Measurements from ENCODE around the gene MYO1D. TPM values are rescaled to one million over a fixed set of nuclear protein-coding genes. Genes with fewer than 3 reads are reported as not detected.

MYO1D gene
- total and polyA plus RNA-seq, 2 donors (not counting 3 experiments of a cell fraction or from before 2014, with no cell fraction given): 37.8 to 85.5 TPM

- H3K4me3 ChIP-seq (replicated peaks in 1 of 3; ENCODE audit: insufficient read depth in 1 of 3, low read depth in 1 of 3, low read length in 3 of 3): no peak overlapping the region
- TF ChIP-seq GATA2 (IDR thresholded peaks at IDR 0.05; ENCODE audit: insufficient read depth, insufficient read length, low read depth, low read length) (no peak), MAX (IDR thresholded peaks at IDR 0.05; ENCODE audit: insufficient read depth, insufficient read length) (no peak), FOS (IDR thresholded peaks at IDR 0.05; ENCODE audit: borderline replicate concordance, insufficient read depth, low read length) (no peak), POLR2AphosphoS5 (IDR thresholded peaks at IDR 0.05; ENCODE audit: insufficient read depth, low read depth, low read length) (no peak), CTCF (IDR thresholded peaks at IDR 0.05; ENCODE audit: extremely low read depth in 1 of 2, insufficient read depth in 1 of 2, low read depth in 1 of 2, low read length in 2 of 2) (no peak), EZH2 (IDR thresholded peaks at IDR 0.05; ENCODE audit: borderline replicate concordance, low read depth, low read length, severe bottlenecking) (no peak), POLR2A (IDR thresholded peaks at IDR 0.05; ENCODE audit: low read depth, low read length) (no peak), MYC (IDR thresholded peaks at IDR 0.05; ENCODE audit: low read depth, low read length) (no peak), JUN (IDR thresholded peaks at IDR 0.05; ENCODE audit: borderline replicate concordance, insufficient read depth, insufficient read length, low read depth) (no peak)
- FAIRE-seq: no peak
- dilution Hi-C loops (cut with MboI; ENCODE audit: extremely low pct_ligation_motif_present, low sequenced_read_pairs): no loop called here
- ChIA-PET CTCF (interaction anchor here (1.3 kb wide), 1 partner anchor 73 kb away, joined by 3 read pairs; no protein-coding TSS in a partner anchor), POLR2A (no interaction called here)
- no peak overlapping the region for H3K27ac ChIP-seq (ENCODE audit: insufficient read depth, low read depth, low read length)
- intact Hi-C loops (cut with micrococcal nuclease): loop anchor here (1.0 to 2.0 kb wide), 2 partner anchors 15 to 61 kb away; no protein-coding TSS in a partner anchor
- no peaks in the 10 kb centered on the region for H3K36me3 ChIP-seq (ENCODE audit: control insufficient read depth in 2 of 2, extremely low read depth in 1 of 2, insufficient read depth in 2 of 2, low read length in 2 of 2)
- H3K9me3 ChIP-seq (replicated peaks; ENCODE audit: control insufficient read depth, insufficient read depth, low read length): no peaks in the 10 kb centered on the region
- H4K20me1 ChIP-seq (replicated peaks; ENCODE audit: control insufficient read depth, extremely low read depth, insufficient read depth, low read length): peaks cover 3% of the 10 kb centered on the region
- H3K4me1 ChIP-seq (ENCODE audit: control insufficient read depth, extremely low read depth, insufficient read depth, low read length): peaks cover 29% of the 10 kb centered on the region
- H3K27me3 ChIP-seq (ENCODE audit: control insufficient read depth in 2 of 2, insufficient read depth in 2 of 2, low read length in 2 of 2): no peaks in the 10 kb centered on the region
- H3K9ac ChIP-seq (replicated peaks; ENCODE audit: extremely low read depth, insufficient read depth, low read length): no peak overlapping the region
- DNase-seq (ENCODE audit: low read depth, low spot score): no peak
- no peak overlapping the region for H2AFZ ChIP-seq (ENCODE audit: low read depth, low read length)
- no peak overlapping the region for H3K4me2 ChIP-seq (ENCODE audit: insufficient read depth, low read length)
- H3K79me2 ChIP-seq (ENCODE audit: control insufficient read depth, insufficient read depth, low read length): peaks cover 26% of the 10 kb centered on the region
- BruUV-seq (replicated peaks): no TSS peak
- no peaks in the 10 kb centered on the region for H3K9me1 ChIP-seq (replicated peaks; ENCODE audit: control insufficient read depth, extremely low read depth, insufficient read depth, low read length)
Measured at GRCh38 chr17:32855620-32856019, 21.3 kb downstream of the MYO1D start.
